ENCODE data around the gene AMMECR1L.
"Not testable (repeated sequence)": the region's sequence is repeated elsewhere in the genome, so short reads cannot be mapped to it uniquely, and the experiment has no call there.

The AMMECR1L gene
- total RNA-seq: 51.6 to 67.6 reads per million in 2 donors

DNA sequence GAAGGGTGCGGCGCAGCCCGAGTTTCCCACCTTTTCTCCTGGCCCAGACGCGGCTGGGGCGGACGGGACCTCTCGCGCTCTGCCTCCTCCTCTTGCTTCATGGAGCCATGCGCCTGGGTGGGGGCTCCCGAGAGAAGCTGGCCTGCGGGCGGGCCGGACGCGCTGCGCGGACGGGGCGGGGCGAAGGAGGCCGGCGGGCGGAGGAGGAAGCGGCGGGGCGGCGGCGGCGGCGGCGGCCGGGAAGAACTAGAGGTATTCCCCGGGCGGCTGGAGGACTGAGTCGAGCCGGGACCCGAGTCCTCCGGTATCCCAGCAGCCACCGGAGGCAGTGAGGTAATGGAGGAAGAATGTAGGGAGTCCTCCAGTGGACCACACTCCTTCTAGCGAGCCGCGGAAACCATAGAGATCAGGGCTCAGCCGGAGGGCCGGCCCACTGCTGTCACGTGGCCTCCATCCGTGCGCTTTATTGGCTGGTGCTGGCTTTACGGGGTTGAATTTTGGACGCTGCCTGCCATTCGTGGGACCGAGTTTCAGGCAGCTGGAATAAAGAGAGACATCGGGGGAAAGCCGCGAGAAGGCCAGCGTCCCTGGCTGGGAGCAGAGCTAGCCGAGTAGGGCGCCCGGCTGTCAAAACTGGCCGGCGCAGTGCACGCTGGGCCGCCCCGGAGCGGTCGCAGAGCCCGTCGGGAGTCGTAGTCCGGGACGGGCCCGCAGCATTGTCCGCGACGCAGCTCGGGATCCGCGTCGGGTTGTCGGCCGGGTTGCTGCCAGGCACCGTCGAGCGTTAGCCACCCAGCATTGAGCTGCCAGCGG lies at the start of gene AMMECR1L:
TSS of gene AMMECR1L (minus strand) at position 177 of the 813 bp plus-strand sequence. CDS start 11,722 bp downstream, outside the sequence.
- peak; percentile 57 for DNase-seq

DNA sequence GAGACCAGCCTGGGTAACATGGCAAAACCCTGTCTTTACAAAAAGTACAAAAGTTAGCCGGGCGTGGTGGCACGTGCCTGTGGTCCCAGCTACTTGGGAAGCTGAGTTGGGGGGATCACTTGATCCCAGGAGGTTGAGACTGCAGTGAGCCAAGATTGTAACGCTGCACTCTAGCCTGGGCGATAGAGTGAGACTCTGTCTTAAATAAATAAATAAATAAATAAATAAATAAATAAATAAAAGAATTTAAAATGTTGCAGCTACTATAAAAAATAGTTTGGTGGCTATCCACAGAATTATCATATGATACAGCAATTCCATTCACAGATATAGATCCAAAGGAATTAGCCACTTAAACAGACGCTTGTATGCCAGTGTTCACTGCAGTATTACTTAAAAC lies 49.6 kb upstream of the AMMECR1L start:
- no peak for DNase-seq

DNA sequence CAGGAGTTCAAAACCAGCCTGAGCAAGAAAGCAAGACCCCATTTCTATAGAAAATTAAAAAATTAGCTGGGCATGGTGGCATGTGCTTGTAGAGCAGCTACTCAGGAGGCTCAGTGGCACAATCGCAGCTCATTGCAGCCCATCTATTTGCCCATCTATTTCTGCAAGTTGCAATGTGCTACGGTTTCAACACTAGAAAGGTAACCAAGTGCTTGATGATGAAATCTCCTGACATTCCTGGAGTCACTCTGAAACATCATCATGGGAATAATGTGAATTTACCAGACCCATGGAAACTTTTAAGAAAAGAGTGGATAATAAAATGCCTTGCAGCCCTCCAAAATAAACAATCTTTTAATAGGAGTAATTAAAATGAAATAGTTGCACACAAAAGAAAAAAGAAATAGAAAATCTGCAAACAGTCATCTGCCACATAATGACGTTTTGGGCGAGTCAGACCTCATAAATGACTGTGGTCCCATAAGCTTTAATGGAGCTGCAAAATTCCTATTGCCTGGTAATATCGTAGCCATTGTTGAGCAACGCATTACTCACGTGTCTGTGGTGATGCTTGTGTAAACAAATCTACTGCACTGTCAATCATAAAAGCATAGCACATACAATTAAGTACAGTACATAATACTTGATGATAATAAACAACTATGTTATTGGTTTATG lies 46.6 kb upstream of the AMMECR1L start:
- no peak for DNase-seq

DNA sequence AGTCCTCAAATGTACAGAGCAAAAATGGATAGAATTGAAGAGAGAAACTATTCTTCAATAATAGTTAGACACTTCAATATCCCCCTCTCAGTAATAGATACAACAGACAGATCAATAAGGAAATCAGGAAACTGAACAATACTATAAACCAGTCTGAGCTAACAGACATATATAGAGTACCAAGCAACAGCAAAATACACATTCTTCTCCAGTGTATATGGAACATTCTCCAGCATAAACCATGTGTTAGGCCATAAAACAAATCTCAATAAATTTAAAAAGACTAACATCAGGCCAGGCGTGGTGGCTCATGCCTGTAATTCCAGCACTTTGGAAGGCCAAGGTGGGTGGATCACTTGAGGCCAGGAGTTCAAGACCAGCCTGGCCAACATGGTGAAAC lies 43.7 kb upstream of the AMMECR1L start:
- no peak for DNase-seq

DNA sequence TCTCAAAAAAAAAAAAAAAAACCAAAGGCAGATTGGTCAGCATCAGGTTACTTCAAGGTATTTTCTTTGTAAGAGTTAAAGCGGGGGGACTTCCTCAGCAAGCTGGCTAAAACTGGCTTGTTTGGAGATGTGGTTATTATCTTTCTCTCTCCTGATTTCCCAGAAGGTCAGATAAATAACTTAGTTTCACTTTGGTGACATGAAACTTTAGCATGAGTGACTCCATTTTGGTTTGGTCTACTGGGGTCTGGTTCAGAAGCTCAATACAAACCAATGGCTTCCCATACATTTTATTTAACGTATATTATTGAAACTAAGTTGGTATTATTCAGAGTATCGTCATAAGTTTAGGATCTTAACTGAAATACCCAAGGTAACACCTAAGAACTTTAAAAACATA lies 41.6 kb upstream of the AMMECR1L start:
- no peak for DNase-seq

DNA sequence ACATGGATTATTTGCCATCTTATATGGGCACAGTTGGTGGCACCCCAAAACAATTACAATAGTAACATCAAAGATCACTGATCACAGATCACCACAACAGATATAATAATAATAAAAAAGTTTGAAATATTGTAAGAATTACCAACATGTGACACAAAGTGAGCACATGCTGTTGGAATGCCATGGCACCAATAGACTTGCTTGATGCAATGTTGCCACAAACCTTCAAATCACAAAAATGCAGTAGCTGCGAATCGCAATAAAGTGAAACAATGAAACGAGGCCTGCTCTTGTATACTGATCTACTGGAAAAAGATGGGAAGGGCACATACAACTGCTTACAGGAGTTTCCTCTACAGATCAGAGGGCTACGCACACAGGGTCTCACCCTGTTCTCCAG lies 32.2 kb upstream of the AMMECR1L start:
- DNase-seq: no peak

DNA sequence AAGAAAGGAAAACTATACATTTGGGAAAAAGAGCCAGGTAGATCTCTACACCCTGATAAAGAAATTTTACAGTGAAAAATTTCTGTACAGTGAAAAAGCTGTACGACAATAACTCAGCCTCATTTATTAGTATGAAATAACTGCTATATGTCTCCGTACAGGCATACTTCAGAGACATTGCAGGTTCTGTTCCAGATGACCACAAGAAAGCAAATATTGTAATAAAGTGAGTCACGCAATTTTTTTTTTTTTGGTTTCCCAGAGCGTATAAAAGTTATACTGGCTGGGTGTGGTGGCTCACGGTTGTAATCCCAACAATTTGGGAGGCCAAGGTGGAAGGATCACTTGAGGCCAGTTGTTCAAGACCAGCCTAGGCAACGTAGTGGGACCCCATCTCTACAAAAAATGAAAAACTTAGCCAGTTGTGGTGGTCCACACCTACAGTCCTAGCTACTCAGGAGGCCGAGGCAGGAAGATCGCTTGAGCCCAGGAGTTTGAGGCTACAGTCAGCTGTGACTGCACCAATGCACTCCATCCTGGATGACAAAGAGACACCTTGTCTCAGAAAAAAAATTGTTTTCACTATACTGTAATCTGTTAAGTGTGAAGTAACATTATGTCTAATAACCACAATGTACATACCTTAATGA lies 28.2 kb upstream of the AMMECR1L start:
- DNase-seq: no peak

DNA sequence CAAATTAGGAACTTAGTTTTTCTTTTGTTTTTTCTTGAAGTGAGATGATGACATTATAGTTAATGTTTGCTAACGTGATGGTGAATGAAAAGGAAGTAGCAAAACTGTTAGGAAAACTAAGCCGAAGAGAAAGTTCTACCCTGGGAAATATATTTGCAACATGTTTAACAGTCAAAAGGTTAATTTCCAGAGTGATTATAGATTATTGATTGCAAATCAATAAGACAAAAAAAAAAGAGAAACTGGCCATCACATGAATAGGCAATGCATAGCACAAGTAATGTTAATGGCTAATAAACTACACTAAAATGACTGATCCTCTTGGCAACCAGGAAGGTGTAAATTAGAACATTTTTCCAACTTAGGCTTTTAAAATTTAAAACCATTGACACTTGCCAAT lies 26.0 kb upstream of the AMMECR1L start:
- DNase-seq: no peak

DNA sequence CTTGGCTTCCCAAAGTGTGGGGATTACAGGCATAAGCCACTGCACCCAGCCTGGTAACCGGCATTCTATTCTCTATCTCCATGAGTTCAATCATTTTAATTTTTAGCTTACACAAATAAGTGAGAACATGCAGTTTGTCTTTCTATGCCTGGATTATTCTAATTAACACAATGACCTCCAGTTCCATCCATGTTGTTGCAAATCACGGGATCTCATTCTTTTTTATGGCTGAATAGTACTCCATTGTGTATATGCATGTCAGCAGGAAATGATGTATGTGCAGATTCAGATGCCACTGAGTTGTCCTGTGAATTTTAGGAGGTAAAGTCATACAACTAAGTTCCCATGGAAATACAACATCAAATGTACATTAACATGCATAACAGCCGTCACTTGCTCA lies 24.7 kb upstream of the AMMECR1L start:
- no peak for DNase-seq

DNA sequence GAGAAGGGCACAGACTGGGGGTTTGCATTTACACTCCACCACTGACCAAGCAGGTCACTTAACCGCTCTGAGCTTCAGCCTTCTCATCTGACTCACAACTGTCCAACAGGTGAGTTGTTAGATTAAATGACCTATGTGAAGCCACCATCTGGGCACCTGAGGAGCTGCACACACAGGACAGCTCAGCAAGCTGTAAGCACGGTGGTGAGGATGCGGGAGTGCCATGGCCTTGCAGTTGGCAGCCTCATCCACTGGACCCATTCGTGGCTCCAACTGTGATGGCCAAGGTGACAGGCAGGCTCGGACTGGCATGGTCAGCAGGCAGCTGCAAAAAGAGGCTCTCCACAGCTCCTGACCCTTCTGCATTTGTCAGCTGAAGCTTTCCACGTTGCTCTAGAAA lies 23.3 kb upstream of the AMMECR1L start:
- no peak for DNase-seq

DNA sequence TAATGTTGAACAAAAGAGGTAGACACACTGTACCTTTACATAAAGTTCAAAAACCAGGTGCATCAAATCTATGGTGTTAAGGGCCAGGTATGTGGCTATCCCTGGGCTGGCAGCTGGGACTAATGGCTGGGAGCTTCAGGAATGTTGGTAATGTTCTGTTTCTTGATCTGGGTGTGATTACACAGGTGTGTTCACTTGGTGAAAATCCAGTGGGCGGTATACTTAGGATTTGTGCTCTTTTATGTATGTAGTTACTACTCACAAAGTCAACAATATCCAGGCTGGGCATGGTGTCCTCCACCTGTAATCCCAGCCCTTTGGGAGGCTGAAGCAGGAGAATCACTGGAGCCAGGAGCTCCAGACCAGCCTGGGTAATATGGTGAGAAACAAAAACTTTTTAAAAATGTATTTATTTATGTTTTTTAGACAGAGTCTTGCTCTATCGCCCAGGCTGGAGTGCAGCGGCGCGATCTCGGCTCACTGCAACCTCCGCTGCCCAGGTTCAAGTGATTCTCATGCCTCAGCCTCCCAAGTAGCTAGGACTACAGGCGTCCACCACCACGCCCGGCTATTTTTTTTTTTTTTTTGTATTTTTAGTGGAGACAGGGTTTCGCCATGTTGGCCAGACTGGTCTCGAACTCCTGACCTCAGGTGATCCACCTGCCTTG lies 22.1 kb upstream of the AMMECR1L start:
- DNase-seq: not testable (repeated sequence)

DNA sequence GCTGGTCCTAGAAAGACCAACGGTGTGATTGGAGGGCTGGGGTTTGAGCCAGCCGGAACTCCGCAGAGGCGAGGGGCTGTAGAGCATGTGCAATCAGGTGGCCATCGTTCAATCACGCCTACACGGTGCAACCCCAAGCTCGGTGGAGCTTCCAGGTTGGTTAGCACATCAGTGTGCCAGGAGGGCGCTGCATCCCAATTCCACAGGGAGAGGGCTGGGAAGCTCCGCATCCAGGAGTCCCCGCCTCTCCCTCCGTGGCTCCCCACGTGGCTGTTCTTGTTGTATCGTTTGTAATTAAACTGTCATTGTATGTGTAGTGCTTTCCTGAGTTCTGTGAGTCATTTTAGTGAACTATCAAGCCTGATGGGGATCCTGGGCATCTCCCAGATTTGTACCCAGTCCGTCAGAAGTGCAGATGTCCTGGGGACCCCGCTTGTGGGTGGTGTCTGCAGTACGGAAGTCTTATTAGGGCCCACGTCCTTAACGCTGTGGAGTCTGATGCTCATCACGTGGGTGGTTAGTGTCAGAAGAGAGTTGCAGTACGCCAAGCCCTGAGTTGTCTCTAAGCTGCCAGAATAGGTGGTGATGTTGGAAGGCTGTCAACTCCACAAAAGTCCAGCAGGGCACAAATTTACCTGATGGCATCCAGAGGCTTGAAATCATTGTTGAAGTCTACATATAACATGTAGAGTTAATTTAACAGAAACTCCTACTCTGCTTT lies 20.6 kb upstream of the AMMECR1L start:
- no peak for DNase-seq

DNA sequence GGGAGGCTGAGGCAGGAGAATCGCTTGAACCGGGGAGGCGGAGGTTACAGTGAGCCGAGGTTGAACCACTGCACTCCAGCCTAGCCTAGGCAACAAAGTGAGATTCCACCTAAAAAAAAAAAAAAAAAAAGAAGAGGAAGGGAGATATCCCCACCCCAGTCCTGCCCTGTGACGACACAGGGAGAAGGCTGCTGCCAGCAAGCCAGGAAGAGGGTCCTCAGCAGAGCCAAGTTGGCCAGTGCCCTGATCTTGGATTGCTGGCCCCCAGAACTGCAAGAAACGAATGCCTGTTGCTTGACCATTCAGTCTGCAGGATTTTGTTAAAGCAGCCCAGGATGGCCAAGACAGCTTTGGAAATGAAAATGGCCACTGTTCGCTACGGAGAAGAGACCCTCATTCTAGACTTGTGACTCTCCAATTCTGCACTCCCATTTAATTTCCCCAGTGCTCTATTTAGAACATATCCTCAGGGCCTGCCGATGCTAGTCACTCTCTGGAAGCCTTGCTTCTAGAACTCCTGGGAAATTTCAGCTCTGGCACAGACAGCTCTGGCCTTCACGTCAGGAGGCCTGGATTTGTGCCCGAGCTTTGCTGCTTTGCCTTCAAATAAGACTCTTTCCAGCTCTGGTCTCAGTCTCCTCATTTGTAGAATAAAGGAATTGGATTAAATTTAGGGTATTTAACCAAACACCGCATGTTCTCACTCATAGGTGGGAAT lies 15.7 kb upstream of the AMMECR1L start:
- no peak for DNase-seq

DNA sequence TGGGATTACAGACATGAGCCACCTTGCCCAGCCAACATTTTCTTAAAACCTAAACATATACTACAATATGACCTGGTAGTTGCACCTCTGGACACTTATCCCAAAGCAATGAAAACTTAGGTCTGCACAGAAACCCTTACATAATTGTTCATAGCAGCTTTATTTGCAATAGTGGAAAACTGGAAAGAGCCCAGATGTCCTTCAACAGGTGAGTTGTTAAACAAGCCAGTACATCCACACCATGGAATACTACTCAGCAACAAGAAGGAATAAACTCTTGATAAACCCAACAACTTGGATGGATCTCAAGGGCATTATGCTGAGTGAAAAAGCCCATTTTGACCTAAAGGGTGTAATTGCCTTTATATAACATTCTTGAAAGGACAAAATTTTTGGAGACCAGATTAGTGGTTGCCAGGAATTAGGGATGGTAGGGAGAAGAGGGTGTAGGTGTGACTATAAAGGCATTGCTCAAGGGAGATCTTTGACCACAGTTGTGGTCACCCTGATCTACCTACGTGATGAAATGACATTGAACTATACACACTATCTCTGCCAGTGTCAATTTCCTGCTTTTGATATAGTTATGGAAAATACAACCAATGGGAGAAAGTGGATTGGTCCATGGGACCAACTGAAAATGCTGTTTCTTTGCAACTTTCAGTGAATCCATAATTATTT lies 11.9 kb upstream of the AMMECR1L start:
- DNase-seq: no peak

DNA sequence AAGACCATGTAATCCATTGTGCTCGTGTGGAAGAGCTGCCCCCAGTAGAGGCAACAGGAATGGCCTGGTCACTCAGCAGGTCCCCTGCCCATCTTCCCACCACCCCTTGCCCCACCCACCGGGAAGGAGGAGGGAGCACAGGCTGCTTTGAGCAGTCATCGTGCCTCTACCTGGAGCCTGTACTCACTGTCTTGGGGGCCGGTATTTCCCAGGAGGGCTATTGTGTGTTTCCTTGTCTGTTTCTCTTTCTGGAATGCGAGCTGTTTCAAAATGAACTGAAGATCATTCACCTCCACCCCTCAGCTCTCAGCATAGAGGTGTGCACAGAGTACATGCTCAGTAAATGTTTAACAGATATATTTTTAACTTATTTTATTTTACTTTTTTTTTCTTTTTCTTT lies 7.7 kb upstream of the AMMECR1L start:
- no peak for DNase-seq

DNA sequence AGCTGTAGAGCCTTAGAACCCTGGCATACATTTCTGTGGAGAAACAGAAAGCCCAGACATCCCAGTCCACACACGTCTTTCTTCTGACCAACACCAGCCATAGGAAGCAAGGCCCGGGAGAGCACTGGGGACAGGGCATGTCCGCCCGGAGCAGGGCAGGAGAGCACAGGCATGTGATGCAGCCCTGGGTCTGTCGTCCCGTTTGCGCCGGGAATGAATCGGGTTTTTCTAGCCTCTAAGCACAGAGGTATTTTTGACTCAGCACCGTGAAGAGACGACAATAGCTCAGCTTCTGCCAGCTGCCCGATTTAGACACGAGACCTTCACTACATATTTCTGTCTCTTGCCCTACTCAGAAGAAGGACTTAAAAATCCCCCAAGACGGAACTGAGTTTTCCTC lies 7.3 kb upstream of the AMMECR1L start:
- no peak for DNase-seq

DNA sequence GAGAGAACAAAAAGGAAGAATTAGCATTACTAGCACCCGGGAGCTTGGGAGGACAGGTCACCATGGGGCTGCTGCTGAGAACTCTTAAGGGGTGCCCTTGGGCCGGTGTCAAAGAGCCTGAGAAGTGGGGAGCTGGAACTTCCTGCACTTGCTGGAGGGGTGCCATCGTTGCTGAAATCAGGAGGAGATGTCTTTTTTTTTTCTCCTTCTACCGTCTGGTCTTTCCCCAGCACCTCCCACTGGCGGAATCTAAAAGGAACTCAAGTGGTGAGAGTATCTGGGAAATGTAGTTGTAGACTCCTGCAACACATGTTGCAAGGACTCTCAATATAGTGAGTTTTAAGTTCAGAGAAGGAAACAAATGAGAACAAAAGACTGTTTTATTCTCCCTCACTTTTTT lies 6.1 kb upstream of the AMMECR1L start:
- no peak for DNase-seq

DNA sequence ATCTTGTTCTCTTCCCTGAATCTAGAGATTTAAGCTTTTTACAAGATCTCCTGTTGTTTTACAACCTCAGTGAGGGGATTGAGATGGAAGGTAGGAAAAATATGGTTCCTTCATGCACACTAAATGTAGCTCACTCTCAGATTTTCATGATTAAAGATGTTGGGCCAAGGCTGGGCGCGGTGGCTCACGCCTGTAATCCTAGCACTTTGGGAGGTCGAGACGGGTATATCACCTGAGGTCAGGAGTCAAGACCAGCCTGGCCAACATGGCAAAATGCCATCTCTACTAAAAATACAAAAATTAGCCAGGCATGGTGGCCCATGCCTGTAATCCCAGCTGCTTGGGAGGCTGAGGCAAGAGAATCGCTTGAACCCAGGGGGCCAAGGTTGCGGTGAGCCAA lies 5.0 kb upstream of the AMMECR1L start:
- DNase-seq: not testable (repeated sequence)

DNA sequence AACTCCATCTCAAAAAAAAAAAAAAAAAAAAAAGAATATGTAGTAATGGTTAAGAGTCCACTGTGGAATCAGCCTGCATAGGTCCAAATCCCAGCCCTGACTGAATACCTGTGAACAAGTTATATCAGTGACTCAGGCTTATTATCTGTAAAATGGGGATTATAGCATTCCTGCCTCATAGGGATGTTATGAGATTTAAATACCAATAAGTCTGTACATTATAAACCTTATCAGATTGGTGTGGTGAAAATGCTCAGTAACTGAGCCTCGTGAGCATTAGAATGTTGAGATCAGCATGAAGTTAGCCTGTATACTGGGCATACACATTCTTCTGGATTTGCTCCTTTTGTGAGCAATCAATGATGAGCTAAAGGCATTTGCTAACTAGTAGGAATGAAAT lies 3.0 kb upstream of the AMMECR1L start:
- no peak for DNase-seq

DNA sequence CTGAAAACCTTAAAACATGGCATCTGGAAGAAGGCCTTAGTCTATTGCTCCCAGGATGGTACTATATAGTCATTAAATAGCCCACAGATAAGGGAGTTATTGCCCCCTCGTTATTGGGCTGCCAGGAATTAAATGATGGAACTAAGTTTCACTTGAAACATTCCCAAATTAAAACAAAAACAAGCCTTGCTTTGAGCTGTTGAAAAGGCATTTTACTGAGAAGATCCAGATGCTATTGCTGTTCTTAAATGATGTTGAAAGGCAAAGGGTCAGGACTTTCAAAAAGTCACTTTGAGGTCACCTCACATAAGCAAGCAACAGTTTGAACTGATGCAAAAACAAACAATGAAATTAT lies 2.0 kb upstream of the AMMECR1L start:
- no peak for DNase-seq

DNA sequence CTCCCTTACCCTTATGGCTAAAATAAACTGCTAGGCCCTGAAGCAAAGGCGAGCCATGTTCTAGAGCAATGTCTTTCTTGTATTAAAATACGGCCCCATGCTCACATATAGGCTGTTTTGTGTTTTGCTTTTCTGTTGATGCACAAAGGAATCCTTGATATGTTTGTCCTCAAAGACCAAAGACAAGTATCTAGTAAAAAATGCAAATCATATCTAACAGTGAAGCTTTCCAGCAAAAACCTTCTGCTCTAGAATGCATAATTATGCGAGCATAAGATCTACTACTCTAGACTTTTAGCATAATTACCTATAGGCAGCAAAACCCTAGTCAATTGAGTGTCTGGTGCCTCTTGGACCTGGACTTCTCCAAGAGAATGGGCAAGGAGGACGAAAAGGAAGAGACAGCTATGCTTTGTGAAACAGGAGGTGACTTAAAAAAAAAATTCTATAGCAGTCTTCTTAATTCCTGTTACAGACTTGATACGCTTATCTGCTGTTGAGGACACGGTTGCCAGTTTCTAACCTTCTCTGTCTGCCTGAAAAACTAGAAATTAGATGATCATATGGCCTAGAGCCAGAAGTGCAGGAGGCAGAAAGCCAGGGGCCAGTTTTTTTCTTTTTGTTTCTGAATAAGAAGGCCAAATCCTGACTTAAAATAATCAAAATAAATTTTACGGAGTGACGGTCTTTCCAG lies 1.5 kb upstream of the AMMECR1L start:
- no peak for DNase-seq
